Measurements from ENCODE around the gene TACSTD2.
"Not testable (repeated sequence)": the region's sequence is repeated elsewhere in the genome, so short reads cannot be mapped to it uniquely, and the experiment has no call there.

DNA sequence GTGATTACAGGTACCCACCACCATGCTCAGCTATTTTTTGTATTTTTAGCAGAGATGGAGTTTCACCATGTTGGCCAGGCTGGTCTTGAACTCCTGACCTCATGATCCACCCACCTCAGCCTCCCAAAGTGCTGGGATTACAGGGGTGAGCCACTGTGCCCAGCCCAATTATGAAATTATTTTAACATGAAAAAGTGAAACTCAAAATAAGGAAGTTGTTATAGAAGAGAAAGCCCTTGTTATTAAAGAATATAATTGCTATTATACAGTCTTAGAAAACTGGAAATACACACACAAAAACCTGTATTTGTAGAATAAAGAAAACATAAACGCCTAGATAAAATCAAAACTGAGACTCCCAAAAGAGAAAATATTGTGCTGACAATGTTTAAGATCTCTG is 45.2 kb downstream of the TACSTD2 start:
- TF ChIP-seq, protein P1, sequence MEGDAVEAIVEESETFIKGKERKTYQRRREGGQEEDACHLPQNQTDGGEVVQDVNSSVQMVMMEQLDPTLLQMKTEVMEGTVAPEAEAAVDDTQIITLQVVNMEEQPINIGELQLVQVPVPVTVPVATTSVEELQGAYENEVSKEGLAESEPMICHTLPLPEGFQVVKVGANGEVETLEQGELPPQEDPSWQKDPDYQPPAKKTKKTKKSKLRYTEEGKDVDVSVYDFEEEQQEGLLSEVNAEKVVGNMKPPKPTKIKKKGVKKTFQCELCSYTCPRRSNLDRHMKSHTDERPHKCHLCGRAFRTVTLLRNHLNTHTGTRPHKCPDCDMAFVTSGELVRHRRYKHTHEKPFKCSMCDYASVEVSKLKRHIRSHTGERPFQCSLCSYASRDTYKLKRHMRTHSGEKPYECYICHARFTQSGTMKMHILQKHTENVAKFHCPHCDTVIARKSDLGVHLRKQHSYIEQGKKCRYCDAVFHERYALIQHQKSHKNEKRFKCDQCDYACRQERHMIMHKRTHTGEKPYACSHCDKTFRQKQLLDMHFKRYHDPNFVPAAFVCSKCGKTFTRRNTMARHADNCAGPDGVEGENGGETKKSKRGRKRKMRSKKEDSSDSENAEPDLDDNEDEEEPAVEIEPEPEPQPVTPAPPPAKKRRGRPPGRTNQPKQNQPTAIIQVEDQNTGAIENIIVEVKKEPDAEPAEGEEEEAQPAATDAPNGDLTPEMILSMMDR (conservative IDR thresholded peaks at IDR 0.05; ENCODE audit: low read length): not testable (repeated sequence)
- not testable (repeated sequence) for TF ChIP-seq EZH2phosphoT487 (IDR thresholded peaks at IDR 0.05; ENCODE audit: borderline replicate concordance)
